ENCODE data around the gene FREM3.
A peak's percentile ranks its signal among the peaks of the same experiment; 100 is the strongest.
"Not testable (repeated sequence)": the region's sequence is repeated elsewhere in the genome, so short reads cannot be mapped to it uniquely, and the experiment has no call there.

Gene FREM3

DNA sequence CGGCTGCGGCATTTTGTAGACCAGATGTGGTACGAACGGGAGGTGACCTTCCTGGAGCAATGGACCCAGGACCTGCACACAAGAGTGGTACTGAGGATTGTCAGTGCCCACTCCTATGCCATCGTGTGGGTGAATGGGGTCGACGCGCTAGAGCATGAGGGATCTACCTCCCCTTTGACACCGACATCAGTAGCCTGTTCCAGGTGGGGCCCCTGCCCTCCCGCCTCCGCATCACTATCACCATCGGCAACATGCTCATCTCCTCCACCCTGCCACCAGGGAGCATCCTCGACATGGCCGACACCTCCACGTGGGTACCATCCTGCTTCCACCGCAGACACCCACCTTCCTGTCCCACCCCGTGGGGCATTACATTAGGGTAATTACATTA is 140.7 kb downstream of the FREM3 start:
- DNase-seq: peak; percentile 2

DNA sequence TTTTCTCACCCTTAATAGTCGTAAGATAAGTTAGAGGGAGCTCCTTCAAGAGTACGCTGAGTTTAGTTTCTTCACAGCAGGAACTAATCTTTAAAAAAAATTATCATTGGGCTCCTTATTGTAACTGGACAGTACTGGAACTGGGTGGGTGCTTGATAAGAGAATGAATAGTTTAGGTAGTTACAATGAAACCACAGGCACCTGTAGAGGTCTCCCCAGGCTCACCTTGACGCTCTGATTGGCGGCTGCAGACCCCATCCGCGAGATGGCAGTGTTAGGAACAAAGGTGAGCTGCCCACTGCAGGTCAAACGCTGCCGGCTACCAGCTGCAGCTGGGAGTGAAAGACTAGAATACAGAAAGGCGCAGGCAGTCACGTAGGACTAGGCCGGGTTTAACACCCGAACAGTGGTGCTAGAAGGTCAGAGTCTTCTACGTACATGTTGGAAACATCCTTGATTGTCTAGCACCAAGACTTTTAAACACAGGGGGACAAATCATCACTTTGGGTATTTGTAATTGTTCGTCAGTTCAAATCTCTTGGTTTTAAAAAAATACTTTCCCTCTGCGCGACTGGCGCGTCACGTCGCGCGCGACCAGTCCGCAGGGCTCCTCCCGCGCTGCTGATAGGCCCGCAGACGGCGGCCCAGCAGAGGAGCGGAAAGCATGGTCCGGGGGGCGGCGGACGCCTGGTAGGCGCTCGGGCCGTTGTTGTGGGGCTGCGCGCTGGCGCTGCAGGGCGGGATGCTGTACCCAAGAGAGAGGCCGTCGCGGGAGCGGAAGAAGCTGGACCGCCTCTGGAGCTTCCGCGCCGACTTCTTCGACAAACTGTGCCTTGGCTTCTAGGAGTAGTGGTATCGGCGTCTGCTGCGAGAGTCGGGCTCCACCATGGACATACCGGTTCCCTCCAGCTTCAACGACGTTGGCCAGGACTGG is 141.4 kb downstream of the FREM3 start:
- DNase-seq: peak; percentile 65

DNA sequence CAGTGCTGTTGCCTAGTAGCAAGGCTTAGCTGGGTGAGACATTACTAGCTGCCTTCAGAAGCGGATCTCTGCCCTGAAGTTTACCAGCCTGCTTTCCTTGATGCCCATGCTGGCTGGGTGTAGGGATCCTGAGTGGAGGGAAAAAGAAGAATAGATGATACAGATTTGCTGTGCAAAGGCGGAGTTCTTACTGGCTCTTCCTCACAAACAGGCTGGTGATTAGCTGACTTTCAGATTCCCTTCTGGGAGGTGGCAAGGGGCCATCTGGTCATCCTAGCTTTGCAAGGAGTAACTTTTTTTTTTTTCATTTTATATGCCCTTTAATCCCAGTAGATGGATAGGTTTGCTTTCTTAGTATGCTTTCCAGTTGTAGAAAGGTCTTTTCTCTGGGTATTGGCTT is 142.2 kb downstream of the FREM3 start:
- no peak for DNase-seq

DNA sequence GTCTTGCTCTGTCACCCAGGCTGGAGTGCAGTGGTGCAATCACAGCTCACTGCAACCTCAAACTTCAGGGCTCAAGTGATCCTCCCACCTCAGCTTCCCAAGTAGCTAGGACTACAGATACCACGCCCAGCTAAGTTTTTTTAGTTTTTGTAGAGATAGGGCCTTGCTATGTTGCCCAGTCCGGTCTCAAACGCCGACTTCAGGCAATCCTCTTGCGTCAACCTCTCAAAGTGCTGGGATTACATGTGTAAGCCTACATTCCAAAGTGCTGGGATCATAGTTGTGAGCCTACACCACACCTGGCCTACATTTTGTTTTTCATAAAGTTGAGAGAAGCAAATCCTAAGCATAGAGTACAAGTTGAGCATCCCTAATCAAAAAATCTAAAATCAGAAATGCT is 144.8 kb downstream of the FREM3 start:
- DNase-seq: no peak

DNA sequence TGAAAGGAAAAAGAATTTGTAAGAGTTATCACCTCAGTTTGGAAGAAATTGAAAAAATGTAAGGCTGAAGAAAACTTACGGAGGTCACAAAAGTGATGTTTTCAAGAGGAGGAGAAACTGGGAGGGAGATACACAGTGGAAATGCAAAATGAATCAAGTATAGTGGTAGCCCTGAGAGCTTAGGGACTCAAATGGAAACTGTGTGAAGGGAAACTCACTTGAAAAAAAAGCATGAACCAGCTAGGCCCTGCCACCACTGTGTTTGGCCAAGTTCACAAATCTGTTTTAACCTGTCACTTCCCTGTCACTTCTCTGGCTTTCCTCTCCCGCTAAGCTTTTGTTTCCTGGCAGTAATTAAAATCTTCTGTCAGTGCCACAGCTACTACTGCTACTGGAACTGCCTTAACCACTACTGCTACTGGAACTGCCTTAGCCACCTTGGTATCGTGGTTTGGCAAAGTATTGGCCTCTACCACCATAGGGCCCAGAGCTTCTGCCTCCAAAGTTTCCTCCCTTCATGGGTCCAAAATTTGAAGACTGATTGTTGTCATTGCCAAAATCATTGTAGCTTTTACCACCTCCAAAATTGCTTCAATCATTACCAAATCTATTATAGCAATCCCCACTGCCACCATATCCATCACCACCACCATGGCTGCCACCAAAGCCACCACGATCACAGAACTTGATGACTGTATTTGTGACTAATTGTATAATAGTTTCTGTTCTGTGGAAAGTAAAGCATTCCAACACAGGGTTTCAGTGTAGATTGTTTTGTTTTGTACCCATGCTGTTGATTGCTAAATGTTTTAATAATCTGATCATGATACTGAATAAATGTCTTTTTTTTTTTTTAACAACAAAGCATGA is 145.5 kb downstream of the FREM3 start:
- DNase-seq: peak; percentile 22

DNA sequence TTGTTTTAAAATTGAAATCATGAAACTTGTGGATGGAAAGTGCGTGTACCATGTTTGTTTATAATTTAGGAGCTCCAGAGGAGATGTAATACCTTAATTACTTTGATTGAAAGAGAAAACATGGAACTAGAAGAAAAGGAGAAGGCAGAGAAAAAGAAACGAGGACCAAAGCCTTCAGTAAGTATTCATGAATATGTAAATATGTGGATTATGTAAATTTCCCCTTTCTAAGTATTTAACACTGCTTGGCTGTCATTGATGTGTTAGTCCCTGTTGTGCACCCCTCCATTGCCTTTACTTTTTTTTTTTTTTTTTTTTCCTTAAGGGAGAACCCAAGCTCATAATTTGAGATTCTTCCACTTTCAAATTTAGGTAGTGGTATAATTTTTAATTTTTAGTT is 150.5 kb downstream of the FREM3 start:
- DNase-seq: no peak

DNA sequence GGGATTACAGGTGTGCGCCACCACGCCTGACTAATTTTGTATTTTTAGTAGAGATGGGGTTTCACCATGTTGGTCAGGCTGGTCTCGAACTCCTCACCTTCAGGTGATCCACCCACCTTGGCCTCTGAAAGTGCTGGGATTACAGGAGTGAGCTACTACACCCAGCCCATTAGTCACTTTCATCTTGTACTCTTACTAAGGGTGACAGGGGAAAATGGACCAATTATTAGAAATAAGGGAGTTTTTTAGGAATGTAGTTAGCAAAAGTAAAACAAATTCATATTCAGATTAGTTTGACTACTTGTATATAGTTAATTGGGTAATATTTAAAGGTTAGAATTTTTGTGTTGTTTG is 160.8 kb downstream of the FREM3 start:
- no peak for DNase-seq

DNA sequence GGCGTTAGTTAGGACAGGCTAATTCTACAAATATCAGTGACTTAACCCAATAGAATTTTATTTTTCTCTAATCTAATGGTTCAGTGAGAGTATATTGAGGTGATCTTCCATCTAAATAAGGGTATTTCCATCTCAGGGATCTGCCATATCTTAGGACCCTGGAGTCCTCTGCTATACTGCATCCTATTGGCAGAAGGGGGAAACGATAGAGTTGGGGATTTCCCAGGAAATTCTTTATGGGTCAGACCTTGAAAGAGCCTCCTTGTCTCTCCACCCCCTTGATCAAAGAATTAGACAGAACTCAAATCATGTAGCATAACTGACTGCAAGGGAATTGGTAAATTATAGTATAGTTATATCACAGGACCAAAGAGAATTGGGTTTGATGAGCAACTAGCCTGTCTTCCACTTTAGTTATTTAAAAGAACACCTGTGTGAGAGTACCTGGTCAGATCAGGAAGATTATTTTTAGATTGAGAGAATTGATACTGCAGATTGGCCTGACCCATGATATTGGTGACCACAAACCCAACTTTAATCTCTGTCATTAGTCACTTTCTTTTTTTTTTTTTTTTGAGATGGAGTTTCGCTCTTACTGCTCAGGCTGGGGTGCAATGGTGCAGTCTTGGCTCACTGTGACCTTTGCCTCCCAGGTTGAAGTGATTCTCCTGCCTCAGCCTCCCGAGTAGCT is 161.4 kb downstream of the FREM3 start:
- no peak for DNase-seq

DNA sequence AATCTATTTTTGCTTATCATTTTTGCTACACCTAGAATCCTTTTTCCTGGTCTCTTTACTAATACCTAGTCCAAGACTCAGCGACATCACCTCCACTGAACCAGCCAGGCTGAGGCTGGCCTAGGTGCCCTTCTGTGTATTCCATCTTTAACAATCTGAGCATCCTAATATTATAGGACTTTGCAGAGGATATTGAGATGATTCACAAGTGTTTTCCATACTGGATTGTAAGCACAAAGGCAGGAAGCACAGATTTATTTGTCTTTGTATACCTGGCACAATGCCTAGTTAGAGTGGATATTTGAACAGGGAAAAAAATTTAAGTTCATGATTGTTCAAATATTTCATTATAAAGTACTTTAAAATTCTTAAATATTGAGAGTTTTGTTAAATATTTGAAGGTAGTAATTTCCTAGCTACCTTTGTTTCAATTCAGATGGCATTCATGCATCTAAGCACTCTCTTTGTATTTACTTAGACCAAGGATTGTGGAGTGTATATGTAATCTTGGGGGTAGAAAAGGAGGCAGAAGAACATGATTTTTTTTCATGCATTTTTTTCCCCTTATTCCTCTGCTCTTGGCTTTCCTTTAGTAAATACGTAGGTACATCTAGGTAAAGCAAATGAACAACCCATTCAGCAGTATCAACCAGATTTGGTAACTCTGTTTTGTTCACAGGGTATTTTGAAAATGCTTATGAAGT is 168.5 kb downstream of the FREM3 start:
- no peak for DNase-seq

DNA sequence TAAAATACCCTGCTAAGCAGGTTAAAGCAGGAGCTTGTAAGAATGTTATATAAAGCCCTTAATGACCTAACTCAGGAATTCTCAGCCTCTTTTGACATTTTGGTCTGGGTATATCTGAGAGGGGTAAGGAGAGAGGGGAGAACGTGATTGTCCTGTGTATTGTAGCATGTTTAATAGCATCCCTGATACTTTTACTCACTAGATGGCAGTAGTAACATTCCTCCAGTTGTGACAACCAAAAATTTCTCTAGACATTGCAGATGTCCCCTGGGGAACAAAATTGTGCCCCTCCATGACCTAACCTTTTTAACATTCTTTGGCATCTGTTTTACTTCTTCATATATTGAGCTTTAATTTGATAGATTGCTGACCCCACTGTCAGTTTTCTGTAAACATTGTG is 169.1 kb downstream of the FREM3 start:
- peak; percentile 11 for DNase-seq

DNA sequence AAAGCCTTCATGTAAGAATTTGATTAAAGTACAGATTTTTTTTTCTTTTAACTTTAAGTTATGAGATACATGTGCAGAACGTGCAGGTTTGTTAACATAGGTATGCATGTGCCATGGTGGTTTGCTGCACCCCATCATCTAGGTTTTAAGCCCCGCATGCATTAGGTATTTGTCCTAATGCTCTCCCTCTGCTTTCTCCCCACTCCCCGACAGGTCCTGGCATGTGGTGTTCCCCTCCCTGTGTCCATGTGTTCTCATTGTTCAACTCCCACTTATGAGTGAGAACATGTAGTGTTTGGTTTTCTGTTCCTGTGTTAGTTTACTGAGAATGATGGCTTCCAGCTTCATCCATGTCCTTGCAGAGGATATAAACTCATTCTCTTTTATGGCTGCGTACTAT is 172.4 kb downstream of the FREM3 start:
- DNase-seq: not testable (repeated sequence)

Measured in activated CD4-positive, alpha-beta T cell treated with anti-CD3 and anti-CD28 coated beads, Interleukin-2, Interleukin-6, amounts not matched to agents 100 ng/mL and 50 ng/mL, durations not matched to agents 16 hours and 8 hours (primary cell).